ENCODE data around the gene ROPN1L.
"Not testable (repeated sequence)": the region's sequence is repeated elsewhere in the genome, so short reads cannot be mapped to it uniquely, and the experiment has no call there.

Gene ROPN1L

DNA sequence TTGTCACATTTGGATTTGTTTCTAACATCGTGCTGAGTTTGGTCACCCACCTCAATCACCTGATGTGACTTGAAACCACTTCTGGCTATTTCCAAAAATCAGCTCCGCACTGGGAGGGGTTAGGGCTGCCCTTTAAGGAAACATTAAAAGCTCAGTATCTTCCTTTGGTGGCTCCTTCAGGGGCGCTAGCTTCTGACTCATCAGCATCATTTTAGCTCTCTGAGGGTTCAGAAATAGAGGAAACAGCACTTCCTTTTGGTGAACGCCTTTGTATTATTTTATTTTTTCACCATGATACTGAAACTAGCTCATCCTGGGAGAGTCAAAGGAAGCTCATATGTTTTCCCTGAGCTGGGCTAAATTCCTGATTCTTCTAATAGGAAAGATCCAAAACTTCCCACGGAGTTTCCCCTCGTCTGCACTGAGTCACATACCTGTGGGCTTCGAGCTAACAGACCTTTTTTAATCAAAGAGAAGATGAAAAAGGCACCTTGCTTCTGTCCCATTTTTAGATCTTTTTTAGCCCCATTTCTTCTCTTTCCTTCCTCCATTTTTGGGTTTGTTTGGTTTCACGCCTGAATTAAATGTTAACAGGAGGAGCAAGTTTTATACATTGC, 48.2 kb downstream of the ROPN1L start:
- peak; percentile 19 for DNase-seq (ENCODE audit: low read depth)
- no peak overlapping the region for H3K4me3 ChIP-seq (replicated peaks; ENCODE audit: low read depth, low read length)

DNA sequence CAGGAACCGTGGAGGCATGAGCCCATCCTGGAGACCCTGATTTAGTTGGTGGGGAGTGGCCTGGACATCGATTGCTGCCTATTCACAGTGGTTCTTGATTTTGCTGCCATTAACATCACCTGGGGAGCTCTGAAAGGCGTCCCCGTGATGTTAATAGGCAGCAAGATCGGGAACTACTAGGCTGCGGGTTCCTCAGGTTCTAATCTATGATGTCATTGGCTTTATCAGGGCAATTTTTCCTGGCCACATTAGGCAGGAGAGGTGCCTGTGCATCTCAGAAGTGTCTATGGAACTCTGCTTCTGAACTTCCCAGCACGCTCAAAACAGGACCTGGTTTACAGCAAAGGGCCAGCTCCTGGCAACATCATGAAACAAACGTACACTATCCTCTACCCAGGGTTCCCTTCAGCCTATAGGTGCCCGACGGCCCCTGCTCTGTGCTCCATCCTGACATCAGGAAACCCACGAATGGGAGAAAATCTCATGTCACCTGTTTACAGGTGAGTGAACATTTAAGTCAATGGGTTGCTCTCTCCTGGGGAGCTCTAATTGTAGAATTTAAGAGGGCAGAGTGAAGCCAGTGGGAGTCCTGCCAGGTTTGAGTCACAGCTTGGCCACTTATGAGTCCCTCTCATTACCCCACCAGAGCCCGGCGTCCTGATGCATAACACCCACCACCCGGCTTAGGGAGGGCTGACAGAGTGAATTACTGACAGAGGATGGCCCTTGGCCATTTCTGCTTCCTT, 49.4 kb downstream of the ROPN1L start:
- TF ChIP-seq, protein P1, sequence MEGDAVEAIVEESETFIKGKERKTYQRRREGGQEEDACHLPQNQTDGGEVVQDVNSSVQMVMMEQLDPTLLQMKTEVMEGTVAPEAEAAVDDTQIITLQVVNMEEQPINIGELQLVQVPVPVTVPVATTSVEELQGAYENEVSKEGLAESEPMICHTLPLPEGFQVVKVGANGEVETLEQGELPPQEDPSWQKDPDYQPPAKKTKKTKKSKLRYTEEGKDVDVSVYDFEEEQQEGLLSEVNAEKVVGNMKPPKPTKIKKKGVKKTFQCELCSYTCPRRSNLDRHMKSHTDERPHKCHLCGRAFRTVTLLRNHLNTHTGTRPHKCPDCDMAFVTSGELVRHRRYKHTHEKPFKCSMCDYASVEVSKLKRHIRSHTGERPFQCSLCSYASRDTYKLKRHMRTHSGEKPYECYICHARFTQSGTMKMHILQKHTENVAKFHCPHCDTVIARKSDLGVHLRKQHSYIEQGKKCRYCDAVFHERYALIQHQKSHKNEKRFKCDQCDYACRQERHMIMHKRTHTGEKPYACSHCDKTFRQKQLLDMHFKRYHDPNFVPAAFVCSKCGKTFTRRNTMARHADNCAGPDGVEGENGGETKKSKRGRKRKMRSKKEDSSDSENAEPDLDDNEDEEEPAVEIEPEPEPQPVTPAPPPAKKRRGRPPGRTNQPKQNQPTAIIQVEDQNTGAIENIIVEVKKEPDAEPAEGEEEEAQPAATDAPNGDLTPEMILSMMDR (IDR thresholded peaks at IDR 0.05; ENCODE audit: low read length, missing control alignments): no peak
- no peak for DNase-seq (ENCODE audit: low read depth)

More for the DNA sequence above, 48.2 kb downstream of the ROPN1L start:
- TF ChIP-seq, protein P1 (IDR thresholded peaks at IDR 0.05; ENCODE audit: low read length, missing control alignments): no peak

GRCh38 chr5:10491673-10492026, 50.0 kb downstream of the ROPN1L start:
- DNase-seq (ENCODE audit: low read depth): no peak
- H3K4me3 ChIP-seq (replicated peaks; ENCODE audit: low read depth, low read length): no peak overlapping the region
- TF ChIP-seq, protein P1 (IDR thresholded peaks at IDR 0.05; ENCODE audit: low read length, missing control alignments): no peak

More for the DNA sequence above, 49.4 kb downstream of the ROPN1L start:
- no peak overlapping the region for H3K4me3 ChIP-seq (replicated peaks; ENCODE audit: low read depth, low read length)

DNA sequence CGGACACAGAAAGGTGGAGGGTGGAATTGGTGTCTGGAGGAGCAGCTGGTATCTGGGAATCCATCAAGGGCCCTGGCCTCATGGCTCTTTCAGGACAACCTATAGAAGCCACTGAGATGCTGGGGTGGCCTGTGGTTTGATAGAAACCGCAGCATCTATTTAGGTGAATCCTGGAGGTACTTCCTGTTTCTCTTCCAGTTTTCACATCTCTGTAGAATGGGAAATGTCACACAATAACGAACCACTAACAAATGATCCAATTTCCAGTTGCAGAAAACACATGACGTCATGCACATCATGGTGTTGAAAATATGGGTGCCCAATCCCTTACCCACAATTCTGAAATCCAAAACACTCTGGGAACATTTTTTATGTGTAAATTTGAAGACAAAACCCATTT, 52.2 kb downstream of the ROPN1L start:
- TF ChIP-seq, protein P1 (IDR thresholded peaks at IDR 0.05; ENCODE audit: low read length, missing control alignments): no peak
- no peak overlapping the region for H3K4me3 ChIP-seq (replicated peaks; ENCODE audit: low read depth, low read length)
- no peak for DNase-seq (ENCODE audit: low read depth)

DNA sequence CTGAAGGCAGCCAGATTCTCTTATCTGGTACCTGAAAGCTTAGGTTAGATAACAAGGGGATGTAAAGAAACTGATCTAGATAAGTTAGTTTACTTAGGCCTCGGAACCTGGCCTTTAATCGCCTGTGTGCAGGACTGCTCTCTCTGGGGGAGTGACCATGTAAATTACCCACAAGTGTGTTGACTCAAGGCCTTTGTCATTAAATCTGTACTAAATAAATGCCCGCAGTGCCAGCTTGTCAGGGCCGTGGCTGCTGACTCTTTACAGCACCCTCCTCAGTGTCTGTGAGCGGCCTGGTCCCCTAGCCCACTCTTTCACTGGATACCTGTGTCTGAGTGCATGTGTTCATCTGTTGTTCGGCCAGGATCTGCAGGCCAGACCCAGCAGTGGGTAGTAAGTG, 52.8 kb downstream of the ROPN1L start:
- H3K4me3 ChIP-seq (replicated peaks; ENCODE audit: low read depth, low read length); DNase-seq (ENCODE audit: low read depth): not testable (repeated sequence)

DNA sequence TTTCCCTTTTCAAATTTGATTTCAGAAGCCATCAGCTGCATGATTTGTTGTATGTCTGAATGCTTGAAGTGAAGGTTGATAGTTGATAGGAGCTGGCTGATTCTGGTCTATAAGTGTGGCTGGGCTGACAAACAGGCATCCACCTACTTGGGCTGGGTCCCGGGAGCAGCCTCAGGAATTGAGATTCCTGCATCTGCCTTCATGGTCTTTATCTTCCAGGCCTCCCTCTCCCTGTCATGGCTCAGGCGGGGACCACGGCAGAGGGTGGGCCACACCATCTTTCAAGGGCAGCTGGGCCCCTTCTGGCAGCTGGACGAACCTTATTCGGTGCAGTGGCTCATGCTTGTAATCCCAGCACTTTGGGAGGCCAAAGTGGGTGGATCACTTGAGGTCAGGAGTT, 55.9 kb downstream of the ROPN1L start:
- H3K4me3 ChIP-seq (replicated peaks; ENCODE audit: low read depth, low read length): no peak overlapping the region
- DNase-seq (ENCODE audit: low read depth): no peak
- TF ChIP-seq, protein P1 (IDR thresholded peaks at IDR 0.05; ENCODE audit: low read length, missing control alignments): no peak

DNA sequence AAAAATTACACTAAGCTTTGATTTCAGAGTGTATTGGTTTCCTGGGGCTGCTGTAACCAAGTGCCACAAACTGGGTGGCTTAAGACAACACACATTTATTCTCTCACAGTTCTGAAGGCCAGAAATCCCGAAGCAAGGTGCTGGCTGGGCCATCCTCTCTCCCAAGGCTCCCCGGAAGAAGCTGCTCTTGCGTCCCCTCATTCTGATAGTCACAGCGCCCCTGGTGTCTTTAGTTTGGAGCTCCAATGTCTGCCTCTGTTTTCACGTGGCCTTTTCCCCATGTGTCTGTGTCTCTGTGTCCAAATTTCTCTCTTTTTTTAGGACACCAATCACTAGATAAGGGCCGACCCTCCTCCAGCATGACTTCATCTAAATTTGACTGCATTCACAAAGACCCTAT, 56.7 kb downstream of the ROPN1L start:
- TF ChIP-seq, protein P1 (IDR thresholded peaks at IDR 0.05; ENCODE audit: low read length, missing control alignments): no peak
- no peak for DNase-seq (ENCODE audit: low read depth)

More for the DNA sequence above, 56.7 kb downstream of the ROPN1L start:
- H3K4me3 ChIP-seq (replicated peaks; ENCODE audit: low read depth, low read length): no peak overlapping the region

All from fibroblast of pulmonary artery (primary cell).